Activated T-helper 2 cell treated with anti-CD3 and anti-CD28 coated beads, Interferon-gamma antibody, Interleukin-2, Interleukin-4, amounts not matched to agents 10 μg/mL and 5 μg/mL and 100 μg/mL, durations not matched to agents 14 hours and 24 hours and 36 hours (primary cell): Measurements from ENCODE around the gene EEF1A1. TPM values are rescaled to one million over a fixed set of nuclear protein-coding genes. Genes with fewer than 3 reads are reported as not detected.
"Not testable (repeated sequence)": the region's sequence is repeated elsewhere in the genome, so short reads cannot be mapped to it uniquely, and the experiment has no call there.

Source experiments
- DNase-seq: peaks from one replicate; pipeline ENCODE4 v3.0.0; 2021; ENCODE audit warnings: low spot score
- H3K27ac Mint-ChIP-seq: one replicate; pipeline ENCODE4 v1.8.0; 2021; ENCODE audit warnings: mixed read lengths
- H3K27me3 Mint-ChIP-seq: one replicate; pipeline ENCODE4 v1.8.0; 2021; ENCODE audit warnings: low read depth, mixed read lengths
- H3K36me3 Mint-ChIP-seq: one replicate; pipeline ENCODE4 v1.8.0; 2021; ENCODE audit warnings: low read depth, mixed read lengths
- H3K4me1 Mint-ChIP-seq: one replicate; pipeline ENCODE4 v1.8.0; 2021; ENCODE audit warnings: low read depth, mixed read lengths
- H3K4me3 Mint-ChIP-seq: one replicate; pipeline ENCODE4 v1.8.0; 2021; ENCODE audit warnings: low read depth, mild to moderate bottlenecking, moderate library complexity, mixed read lengths
- H3K9me3 Mint-ChIP-seq: one replicate; pipeline ENCODE4 v1.8.0; 2021; ENCODE audit warnings: mixed read lengths
- intact Hi-C: fragments of 100-400 bp; cut with micrococcal nuclease; formaldehyde crosslinking; loops from one replicate; pipeline ENCODE4 v1.15.1; 2023
- total RNA-seq: library from RNA; stranded (reverse); gene quantifications from 2 replicates; pipeline ENCODE4 v1.2.3, GENCODE V29; 2022

The EEF1A1 gene
- total RNA-seq, 1 donor from 2014 or later, result 11,266 TPM

DNA sequence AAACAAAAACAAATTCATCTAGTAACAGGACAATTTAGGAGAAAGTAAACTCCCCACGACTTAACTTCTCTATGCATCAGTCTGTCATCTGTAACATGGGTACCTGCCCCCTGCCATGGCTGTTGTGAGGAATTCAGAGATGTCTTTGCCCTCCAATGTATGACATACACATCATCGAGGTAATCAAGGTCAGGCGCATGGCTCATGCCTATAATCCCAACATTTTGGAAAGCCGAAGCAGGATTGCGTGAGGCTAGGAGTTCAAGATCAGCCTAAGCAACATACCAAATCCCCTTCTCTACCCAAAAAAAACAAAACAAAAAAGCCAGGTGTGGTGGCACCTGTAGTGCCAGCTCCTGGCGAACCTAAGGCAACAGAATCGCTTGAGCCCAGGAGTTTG, 9.0 kb downstream of the EEF1A1 start:
- Mint-ChIP-seq H3K9me3 (no peaks in the 10 kb centered on the region), H3K4me3 (no peak overlapping the region), H3K4me1 (peaks cover 27% of the 10 kb centered on the region), H3K27ac (no peak overlapping the region), H3K27me3 (no peaks in the 10 kb centered on the region), H3K36me3 (peaks cover 33% of the 10 kb centered on the region)
- no peak for DNase-seq
- intact Hi-C loops, result no loop called here

DNA sequence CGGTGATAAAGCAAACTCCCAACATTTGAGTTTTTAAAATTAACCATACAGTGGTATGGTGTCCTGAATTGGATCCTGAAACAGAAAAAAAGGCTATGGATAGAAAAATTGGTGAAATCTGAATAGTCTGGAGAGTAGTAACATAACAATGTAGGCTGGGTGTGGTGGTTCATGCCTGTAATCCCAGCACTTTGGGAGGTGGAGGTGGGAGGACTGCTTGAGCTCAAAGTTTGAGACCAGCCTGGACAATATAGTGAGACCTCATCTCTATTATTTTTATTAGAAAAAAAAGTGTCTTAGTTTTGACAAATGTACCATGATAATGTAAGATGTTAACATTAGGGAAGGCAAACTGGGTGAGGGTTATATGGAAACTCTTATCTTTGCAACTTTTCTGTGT, 11.0 kb downstream of the EEF1A1 start:
- Mint-ChIP-seq H3K4me3 (no peak overlapping the region), H3K27me3 (no peaks in the 10 kb centered on the region), H3K36me3 (peaks cover 20% of the 10 kb centered on the region), H3K27ac (no peak overlapping the region), H3K4me1 (peaks cover 10% of the 10 kb centered on the region), H3K9me3 (no peaks in the 10 kb centered on the region)
- no peak for DNase-seq
- intact Hi-C loops, result no loop called here

DNA sequence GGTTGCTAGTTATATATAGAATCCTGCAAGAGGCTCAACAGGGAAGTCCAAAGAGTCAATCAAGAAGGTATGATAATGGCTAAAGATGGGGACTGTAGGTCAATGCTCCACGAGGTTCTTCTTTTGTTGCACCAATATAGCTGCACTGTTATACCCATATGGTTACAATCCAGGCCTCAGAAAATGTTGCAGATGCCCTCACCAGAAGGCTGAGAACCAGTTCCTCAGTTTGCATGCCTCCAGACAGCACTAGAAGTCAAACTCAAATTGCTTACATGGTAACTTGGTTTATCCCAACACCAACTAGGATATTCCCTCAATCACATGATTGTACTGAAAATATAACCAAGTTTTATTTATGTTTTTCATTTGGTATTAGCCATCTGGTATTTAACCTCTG, 12.1 kb downstream of the EEF1A1 start:
- Mint-ChIP-seq H3K27me3 (no peaks in the 10 kb centered on the region), H3K27ac (no peak overlapping the region), H3K4me1 (peaks cover 8% of the 10 kb centered on the region), H3K4me3 (no peak overlapping the region), H3K36me3 (peaks cover 28% of the 10 kb centered on the region), H3K9me3 (no peaks in the 10 kb centered on the region)
- no peak for DNase-seq
- intact Hi-C loops, result no loop called here

DNA sequence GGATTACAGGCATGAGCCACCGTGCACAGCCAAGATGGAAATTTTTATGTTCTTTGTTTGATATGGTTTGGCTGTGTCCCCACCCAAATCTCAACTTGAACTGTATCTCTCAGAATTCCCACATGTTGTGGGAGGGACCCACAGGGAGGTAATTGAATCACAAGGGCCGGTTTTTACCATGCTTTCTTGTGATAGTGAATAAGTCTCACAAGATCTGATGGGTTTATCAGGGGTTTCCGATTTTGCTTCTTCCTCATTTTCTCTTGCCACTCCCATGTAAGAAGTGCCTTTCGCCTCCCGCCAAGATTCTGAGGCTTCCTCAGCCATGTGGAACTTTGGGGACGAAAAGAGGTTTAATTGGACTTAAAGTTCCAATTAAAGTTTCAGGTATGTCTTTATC, 14.6 kb downstream of the EEF1A1 start:
- H3K4me3 Mint-ChIP-seq, result no peak overlapping the region
- H3K4me1 Mint-ChIP-seq, result peaks cover 4% of the 10 kb centered on the region
- intact Hi-C loops, result no loop called here
- DNase-seq, result no peak
- no peak overlapping the region for H3K27ac Mint-ChIP-seq
- H3K27me3 Mint-ChIP-seq, result no peaks in the 10 kb centered on the region
- H3K9me3 Mint-ChIP-seq, result no peaks in the 10 kb centered on the region
- H3K36me3 Mint-ChIP-seq, result peaks cover 29% of the 10 kb centered on the region

DNA sequence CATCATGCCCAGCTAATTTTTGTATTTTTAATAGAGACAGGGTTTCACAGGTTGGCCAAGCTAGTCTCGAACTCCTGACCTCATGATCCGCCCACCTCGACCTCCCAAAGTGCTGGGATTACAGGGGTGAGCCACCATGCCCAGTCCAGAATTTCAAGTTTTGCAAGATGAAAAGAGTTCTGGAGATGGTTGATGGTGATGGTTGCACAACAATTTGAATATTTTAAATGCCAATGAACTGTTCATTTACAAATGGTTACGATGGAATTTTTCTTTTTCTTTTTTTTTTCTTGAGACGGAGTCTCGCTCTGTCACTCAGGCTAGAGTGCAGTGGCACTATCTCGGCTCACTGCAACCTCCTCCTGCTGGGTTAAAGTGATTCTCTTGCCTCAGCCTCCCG, 15.1 kb downstream of the EEF1A1 start:
- H3K4me3 Mint-ChIP-seq, H3K27me3 Mint-ChIP-seq, H3K4me1 Mint-ChIP-seq, intact Hi-C loops, H3K27ac Mint-ChIP-seq, H3K9me3 Mint-ChIP-seq, DNase-seq: not testable (repeated sequence)
- H3K36me3 Mint-ChIP-seq, result peaks cover 32% of the 10 kb centered on the region

DNA sequence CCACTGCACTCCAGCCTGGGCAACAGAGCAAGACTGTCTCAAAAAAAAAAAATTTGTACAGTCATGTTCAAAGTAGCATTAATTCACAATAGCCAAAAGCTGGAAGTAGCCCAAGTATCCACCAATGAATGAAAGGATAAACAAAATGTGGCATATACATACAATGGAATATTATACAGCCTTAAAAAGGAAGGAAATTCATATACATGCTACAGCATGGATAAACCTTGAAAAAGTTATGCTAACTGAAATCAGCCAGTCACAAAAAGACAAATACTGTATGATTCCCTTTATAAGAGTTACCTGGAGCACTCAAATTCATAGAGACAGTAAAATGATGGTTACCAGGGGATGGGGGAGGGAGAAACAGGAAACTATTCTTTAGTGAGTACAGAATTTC, 15.7 kb downstream of the EEF1A1 start:
- intact Hi-C loops, result no loop called here
- H3K27me3 Mint-ChIP-seq, result no peaks in the 10 kb centered on the region
- H3K36me3 Mint-ChIP-seq, result peaks cover 35% of the 10 kb centered on the region
- no peak overlapping the region for H3K4me3 Mint-ChIP-seq
- no peak for DNase-seq
- no peaks in the 10 kb centered on the region for H3K9me3 Mint-ChIP-seq
- peaks cover 4% of the 10 kb centered on the region for H3K4me1 Mint-ChIP-seq
- H3K27ac Mint-ChIP-seq, result no peak overlapping the region

DNA sequence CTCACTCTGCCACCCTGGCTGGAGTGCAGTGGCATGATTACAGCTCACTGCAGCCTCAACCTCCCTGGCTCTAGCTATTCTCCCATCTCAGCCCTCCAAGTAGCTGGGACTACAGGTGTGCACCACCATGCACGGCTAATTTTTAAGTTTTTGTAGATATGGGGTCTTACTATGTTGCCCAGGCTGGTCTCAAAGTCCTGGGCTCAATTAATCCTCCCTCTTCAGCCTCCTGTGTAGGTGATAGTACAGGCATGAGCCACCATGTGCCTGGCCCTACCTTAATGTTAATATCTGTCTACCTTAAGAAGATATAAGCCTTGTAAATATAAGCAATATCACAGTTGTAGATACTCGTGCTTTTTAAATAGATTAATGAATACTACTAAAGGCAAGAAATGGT, 16.7 kb downstream of the EEF1A1 start:
- H3K36me3 Mint-ChIP-seq, result peaks cover 37% of the 10 kb centered on the region
- no peak for DNase-seq
- H3K9me3 Mint-ChIP-seq, result no peaks in the 10 kb centered on the region
- no peaks in the 10 kb centered on the region for H3K4me1 Mint-ChIP-seq
- no peak overlapping the region for H3K4me3 Mint-ChIP-seq
- intact Hi-C loops, result no loop called here
- H3K27me3 Mint-ChIP-seq, result no peaks in the 10 kb centered on the region
- H3K27ac Mint-ChIP-seq, result peak overlapping the region; percentile 30

DNA sequence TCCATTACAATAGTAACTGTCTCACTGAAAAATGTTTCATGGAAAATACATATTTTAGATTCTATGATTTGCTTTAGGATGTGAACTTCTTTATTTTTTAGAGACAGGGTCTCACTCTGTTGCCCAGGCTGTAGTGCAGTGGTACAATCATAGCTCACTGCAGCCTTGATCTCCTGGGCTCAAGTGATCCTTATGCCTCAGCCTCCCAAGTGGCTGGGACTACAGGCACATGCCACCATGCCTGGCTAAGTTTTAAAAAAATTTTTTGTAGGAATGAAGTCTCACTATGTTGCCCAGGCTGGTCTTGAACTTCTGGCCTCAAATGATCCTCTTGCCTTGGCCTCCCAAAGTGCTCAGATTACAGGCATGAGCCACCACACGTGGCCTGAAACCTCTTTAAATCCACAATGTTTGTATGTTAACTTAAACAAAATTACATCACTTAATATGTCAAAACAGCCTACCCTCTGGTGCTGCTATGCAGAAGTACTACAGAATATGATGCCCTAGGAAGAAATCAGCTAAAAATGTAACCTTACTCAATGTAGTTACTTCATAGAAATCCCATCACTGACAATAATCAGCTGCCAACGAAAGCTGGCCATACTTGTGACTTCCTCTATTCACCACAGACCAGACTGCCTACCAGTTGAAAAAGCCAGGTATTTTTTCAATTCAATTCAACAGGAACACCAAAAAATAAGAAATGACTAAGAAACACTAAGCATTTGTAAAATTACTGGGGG, 17.6 kb downstream of the EEF1A1 start:
- Mint-ChIP-seq H3K4me3 (no peak overlapping the region), H3K9me3 (no peaks in the 10 kb centered on the region), H3K27me3 (no peaks in the 10 kb centered on the region), H3K36me3 (peaks cover 43% of the 10 kb centered on the region), H3K4me1 (no peaks in the 10 kb centered on the region), H3K27ac (no peak overlapping the region)
- DNase-seq, result no peak
- intact Hi-C loops, result no loop called here

DNA sequence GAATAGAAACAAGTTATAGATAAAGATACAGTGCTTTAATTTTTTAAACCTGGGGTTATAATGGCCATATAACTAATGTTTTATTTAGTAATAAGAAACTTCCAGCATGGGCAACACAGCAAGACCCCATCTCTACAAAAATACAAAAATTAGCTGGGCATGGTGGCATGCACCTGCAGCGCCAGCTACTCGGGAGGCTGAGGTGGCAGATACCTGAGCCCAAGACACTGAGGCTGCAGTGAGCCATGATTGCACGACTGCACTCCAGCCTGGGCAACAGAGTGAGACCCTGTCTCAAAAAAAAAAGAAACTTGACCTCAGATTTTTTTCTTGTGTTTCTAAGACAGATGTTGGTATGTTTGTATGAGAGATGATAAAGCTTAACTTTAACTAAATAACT, 22.9 kb downstream of the EEF1A1 start:
- H3K4me3 Mint-ChIP-seq, result no peak overlapping the region
- H3K27me3 Mint-ChIP-seq, result no peaks in the 10 kb centered on the region
- no peaks in the 10 kb centered on the region for H3K9me3 Mint-ChIP-seq
- DNase-seq, result no peak
- H3K27ac Mint-ChIP-seq, result no peak overlapping the region
- H3K4me1 Mint-ChIP-seq, result no peaks in the 10 kb centered on the region
- H3K36me3 Mint-ChIP-seq, result peaks cover 53% of the 10 kb centered on the region
- intact Hi-C loops, result no loop called here

DNA sequence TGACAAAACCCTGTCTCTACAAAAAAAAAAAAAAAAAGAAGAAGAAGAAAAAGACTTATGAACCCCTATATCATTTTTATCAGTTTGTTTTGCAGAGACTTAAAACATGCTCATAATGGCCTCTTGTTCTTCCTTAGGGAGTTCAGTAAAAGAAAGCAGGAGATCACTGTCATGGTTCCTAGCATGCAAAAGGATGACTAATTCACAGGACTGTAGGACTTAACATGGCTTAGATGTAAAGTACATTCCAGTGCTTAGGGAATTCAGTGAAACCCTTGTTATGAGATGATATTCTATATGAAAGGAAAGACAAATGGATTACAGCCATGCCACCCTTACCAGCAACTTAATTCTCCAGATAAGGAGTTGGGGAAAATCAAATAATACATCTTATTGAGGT, 29.5 kb downstream of the EEF1A1 start:
- H3K4me1 Mint-ChIP-seq, result peaks cover 1% of the 10 kb centered on the region
- intact Hi-C loops, result no loop called here

DNA sequence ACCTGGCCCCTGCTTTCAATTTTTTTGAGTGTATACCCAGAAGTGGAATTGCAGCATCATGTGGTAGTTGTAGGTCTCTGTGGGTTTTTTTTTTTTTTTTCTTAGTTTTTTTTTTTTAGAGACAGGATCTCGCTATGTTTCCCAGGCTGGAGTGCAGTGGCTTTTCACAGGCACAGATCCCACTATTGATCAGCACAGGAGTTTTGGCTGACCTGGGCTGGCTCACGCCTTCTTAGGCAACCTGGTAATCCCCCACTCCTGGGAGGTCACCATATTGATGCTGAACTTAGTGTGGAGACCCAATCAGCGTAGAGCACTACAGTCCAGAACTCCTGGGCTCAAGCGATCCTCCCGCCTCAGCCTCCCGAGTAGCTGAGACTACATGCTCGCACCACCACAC, 33.4 kb downstream of the EEF1A1 start:
- Mint-ChIP-seq H3K27me3 (no peaks in the 10 kb centered on the region), H3K27ac (no peak overlapping the region), H3K9me3 (peaks cover 7% of the 10 kb centered on the region), H3K4me1 (peaks cover 1% of the 10 kb centered on the region), H3K36me3 (peaks cover 76% of the 10 kb centered on the region), H3K4me3 (no peak overlapping the region)
- DNase-seq, result no peak
- intact Hi-C loops, result no loop called here

More for the DNA sequence above, 29.5 kb downstream of the EEF1A1 start:
- DNase-seq, result no peak
- peaks cover 7% of the 10 kb centered on the region for H3K9me3 Mint-ChIP-seq
- no peak overlapping the region for H3K27ac Mint-ChIP-seq
- no peaks in the 10 kb centered on the region for H3K27me3 Mint-ChIP-seq
- no peak overlapping the region for H3K4me3 Mint-ChIP-seq
- peaks cover 66% of the 10 kb centered on the region for H3K36me3 Mint-ChIP-seq

DNA sequence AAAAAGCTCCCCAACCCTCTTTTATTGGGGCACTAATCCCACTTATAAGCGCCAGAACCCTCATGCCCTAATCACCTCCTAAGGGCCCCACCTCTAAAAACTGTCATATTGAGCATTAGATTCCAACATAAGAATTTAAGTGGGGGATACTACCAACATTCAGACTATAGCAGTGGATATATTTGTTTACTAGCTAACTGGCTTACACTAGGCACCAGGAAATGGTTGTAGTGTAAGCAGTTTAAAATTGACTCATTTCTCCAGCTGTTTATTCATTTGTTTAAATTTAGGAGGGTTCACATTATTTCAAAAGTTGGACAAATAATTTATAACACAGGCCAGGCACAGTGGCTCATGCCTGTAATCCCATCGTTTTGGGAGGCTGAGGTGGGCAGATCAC, 36.4 kb downstream of the EEF1A1 start:
- Mint-ChIP-seq H3K9me3 (no peaks in the 10 kb centered on the region), H3K36me3 (peaks cover 77% of the 10 kb centered on the region), H3K27ac (no peak overlapping the region), H3K4me3 (no peak overlapping the region), H3K27me3 (no peaks in the 10 kb centered on the region), H3K4me1 (no peaks in the 10 kb centered on the region)
- no peak for DNase-seq
- intact Hi-C loops, result no loop called here

DNA sequence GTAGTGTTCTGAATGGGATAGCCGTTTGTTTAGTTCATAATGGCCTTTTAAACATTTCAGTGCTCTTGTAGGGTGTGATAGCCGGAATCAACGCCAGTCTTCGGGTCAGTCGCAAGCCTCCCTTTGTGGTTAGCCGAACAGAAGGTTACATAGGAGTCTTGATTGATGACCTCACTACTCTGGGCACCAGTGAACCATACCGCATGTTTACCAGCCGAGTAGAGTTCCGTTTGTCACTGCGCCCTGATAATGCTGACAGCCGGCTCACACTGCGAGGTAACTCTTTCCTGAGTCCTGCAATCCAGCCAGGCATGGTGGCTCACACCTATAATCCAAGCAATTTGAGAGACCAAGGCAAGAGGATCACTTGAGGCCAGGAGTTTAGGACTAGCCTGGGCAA, 38.9 kb downstream of the EEF1A1 start:
- no peaks in the 10 kb centered on the region for H3K9me3 Mint-ChIP-seq
- H3K27me3 Mint-ChIP-seq, result no peaks in the 10 kb centered on the region
- H3K27ac Mint-ChIP-seq, result no peak overlapping the region

DNA sequence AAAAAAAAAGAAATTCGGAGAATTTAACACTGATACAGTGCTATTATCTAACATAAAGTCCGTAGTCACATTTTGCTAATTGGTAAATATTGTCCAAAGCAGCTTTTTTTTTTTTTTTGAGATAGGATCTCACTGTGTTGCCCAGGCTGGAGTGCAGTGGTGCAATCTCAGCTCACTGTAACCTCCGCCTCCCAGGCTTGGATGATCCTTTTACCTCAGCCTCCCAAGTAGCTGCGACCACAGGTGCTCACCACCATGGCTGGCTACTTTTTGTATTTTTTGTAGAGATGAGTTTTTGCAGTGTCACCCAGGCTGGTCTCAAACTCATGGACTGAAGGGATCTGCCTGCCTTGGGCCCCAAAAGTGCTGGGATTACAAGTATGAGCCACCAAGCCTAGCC, 43.4 kb downstream of the EEF1A1 start:
- no peak for DNase-seq
- intact Hi-C loops, result no loop called here
- Mint-ChIP-seq H3K27ac (no peak overlapping the region), H3K27me3 (no peaks in the 10 kb centered on the region), H3K4me3 (no peak overlapping the region), H3K4me1 (peaks cover 1% of the 10 kb centered on the region), H3K9me3 (no peaks in the 10 kb centered on the region), H3K36me3 (peaks cover 68% of the 10 kb centered on the region)

More for the DNA sequence above, 38.9 kb downstream of the EEF1A1 start:
- no peak overlapping the region for H3K4me3 Mint-ChIP-seq
- H3K36me3 Mint-ChIP-seq, result peaks cover 70% of the 10 kb centered on the region
- H3K4me1 Mint-ChIP-seq, result no peaks in the 10 kb centered on the region
- intact Hi-C loops, result no loop called here
- no peak for DNase-seq
